Tibial artery (tissue), 4 donors: ENCODE results near the gene CSRNP2.

ENCODE experiments used
- DNase-seq, 2 donors: peaks; one replicate each; pipeline ENCODE4 v3.0.0-alpha.2; 2019
- H3K27ac ChIP-seq, 2 donors: fragments of 200-600 bp; sonication (generic) in 1 of 2; 1 replicate in 1 of 2; 2 replicates in 1 of 2; pipeline ENCODE4 v1.5.1; 2018 to 2019; ENCODE audit warnings: mild to moderate bottlenecking in 1 of 2
- H3K27me3 ChIP-seq, 2 donors: fragments of 200-600 bp; sonication (generic) in 1 of 2; one replicate each; pipeline versions ENCODE4 v1.5.1 to v1.6.0; 2016 to 2019
- H3K36me3 ChIP-seq, 3 donors: fragments of 200-600 bp; sonication (generic) in 2 of 3; one replicate each; pipeline ENCODE4 v1.5.1; 2016 to 2019; ENCODE audit warnings: mild to moderate bottlenecking in 2 of 3
- H3K4me1 ChIP-seq, 4 donors: fragments of 200-600 bp; sonication (generic) in 2 of 4; 1 replicate in 3 of 4; 2 replicates in 1 of 4; pipeline ENCODE4 v1.5.1; 2016 to 2019
- H3K4me3 ChIP-seq, 2 donors: fragments of 200-600 bp; sonication (generic) in 1 of 2; 1 replicate in 1 of 2; 2 replicates in 1 of 2; pipeline ENCODE4 v1.5.1; 2018 to 2019; ENCODE audit warnings: mild to moderate bottlenecking in 2 of 2
- H3K9me3 ChIP-seq, 3 donors: fragments of 200-600 bp; sonication (generic) in 1 of 3; one replicate each; pipeline ENCODE4 v1.5.1; 2016 to 2019
- CTCF ChIP-seq, 2 experiments: fragments of 200-600 bp in 1 of 2; fragments of 450-650 bp in 1 of 2; IDR thresholded peaks; one replicate each; pipeline ENCODE4 v1.5.1; 2017 to 2019; ENCODE audit warnings: antibody characterized with exemption in 2 of 2, mild to moderate bottlenecking in 1 of 2, moderate library complexity in 1 of 2
- intact Hi-C: fragments of 100-400 bp; cut with DNase I; formaldehyde crosslinking; loops from one replicate; pipeline ENCODE4 v1.15.0; 2023; ENCODE audit warnings: low total_unique reads

Gene CSRNP2

DNA sequence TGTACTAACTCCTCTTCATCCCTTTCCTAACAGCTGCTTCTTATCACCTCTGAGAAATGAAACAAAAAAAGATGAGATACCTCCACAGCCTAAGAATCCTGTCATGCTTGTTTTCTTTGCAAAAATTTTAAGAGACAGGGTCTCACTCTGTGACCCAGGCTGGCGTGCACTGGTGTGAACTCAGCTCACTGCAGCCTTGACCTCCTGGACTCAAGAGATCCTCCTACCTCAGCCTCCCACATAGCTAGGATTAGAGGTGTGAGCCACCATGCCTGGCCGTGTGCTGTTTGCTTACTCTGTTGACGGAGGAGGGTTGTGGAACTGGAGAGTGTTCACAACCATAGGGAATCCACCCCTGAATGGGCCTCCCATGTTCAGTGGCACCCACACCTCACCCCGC lies 16.2 kb downstream of the CSRNP2 start:
- H3K9me3 ChIP-seq = no peaks in the 10 kb centered on the region
- no peaks in the 10 kb centered on the region for H3K4me1 ChIP-seq
- H3K27me3 ChIP-seq = no peaks in the 10 kb centered on the region
- no peak for DNase-seq
- no peak overlapping the region for H3K27ac ChIP-seq
- intact Hi-C loops = no loop called here
- no peak overlapping the region for H3K4me3 ChIP-seq
- H3K36me3 ChIP-seq = peaks cover 64 to 98% (median 98%) of the 10 kb centered on the region in 3 donors
- TF ChIP-seq CTCF (IDR thresholded peaks at IDR 0.05) = no peak

DNA sequence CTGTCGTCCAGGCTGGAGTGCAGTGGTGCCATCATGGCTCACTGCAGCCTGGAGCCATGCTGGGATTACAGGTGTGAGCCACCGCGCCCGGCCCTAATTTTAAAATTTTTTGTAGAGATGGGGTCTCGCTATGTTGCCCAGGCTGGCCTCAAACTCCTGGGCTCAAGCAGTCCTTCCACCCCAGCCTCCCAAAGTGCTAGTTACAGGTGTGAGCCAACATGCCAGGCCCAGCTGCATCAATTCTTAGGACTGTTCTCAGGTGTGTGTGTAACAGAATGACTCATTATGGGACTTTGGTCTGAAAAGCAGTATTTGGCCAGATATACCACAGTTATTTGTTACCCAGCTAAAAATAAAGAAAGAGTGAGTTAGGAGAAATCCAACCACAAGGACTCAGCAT lies 17.9 kb downstream of the CSRNP2 start:
- H3K27me3 ChIP-seq = no peaks in the 10 kb centered on the region
- H3K9me3 ChIP-seq = no peaks in the 10 kb centered on the region
- intact Hi-C loops = no loop called here
- no peak for DNase-seq
- H3K4me3 ChIP-seq = no peak overlapping the region
- no peaks in the 10 kb centered on the region for H3K4me1 ChIP-seq
- H3K36me3 ChIP-seq = peaks cover 49 to 97% (median 93%) of the 10 kb centered on the region in 3 donors
- TF ChIP-seq CTCF (IDR thresholded peaks at IDR 0.05) = no peak
- H3K27ac ChIP-seq = no peak overlapping the region

GRCh38 chr12:51062631-51063397 lies 20.6 kb downstream of the CSRNP2 start:
- Histone ChIP-seq H3K4me1 (no peaks in the 10 kb centered on the region), H3K4me3 (no peak overlapping the region), H3K9me3 (no peaks in the 10 kb centered on the region), H3K27ac (no peak overlapping the region), H3K36me3 (peaks cover 54 to 99% (median 95%) of the 10 kb centered on the region in 3 donors), H3K27me3 (no peaks in the 10 kb centered on the region)
- no peak for DNase-seq
- no peak for TF ChIP-seq CTCF (IDR thresholded peaks at IDR 0.05)
- intact Hi-C loops = no loop called here

- no peak overlapping the region for H3K4me3 ChIP-seq
- H3K4me1 ChIP-seq = no peaks in the 10 kb centered on the region
- H3K9me3 ChIP-seq = no peaks in the 10 kb centered on the region
- no peak for DNase-seq
- H3K36me3 ChIP-seq = peaks cover 48 to 99% (median 91%) of the 10 kb centered on the region in 3 donors
- intact Hi-C loops = no loop called here
- no peak overlapping the region for H3K27ac ChIP-seq
- H3K27me3 ChIP-seq = no peaks in the 10 kb centered on the region
- TF ChIP-seq CTCF (IDR thresholded peaks at IDR 0.05) = no peak
Measured at GRCh38 chr12:51059086-51059485, 24.3 kb downstream of the CSRNP2 start.

GRCh38 chr12:51056242-51056641 lies 27.2 kb downstream of the CSRNP2 start:
- H3K27ac ChIP-seq = no peak overlapping the region
- no peaks in the 10 kb centered on the region for H3K4me1 ChIP-seq
- TF ChIP-seq CTCF (IDR thresholded peaks at IDR 0.05) = no peak
- no peak overlapping the region for H3K4me3 ChIP-seq
- H3K36me3 ChIP-seq = peaks cover 55 to 99% (median 86%) of the 10 kb centered on the region in 3 donors
- H3K9me3 ChIP-seq = no peaks in the 10 kb centered on the region
- peak in 1 of 2 donors; percentile 36 for DNase-seq
- no peaks in the 10 kb centered on the region for H3K27me3 ChIP-seq
- intact Hi-C loops = no loop called here
